Measurements from ENCODE around the gene RCAN3. TPM values are rescaled to one million over a fixed set of nuclear protein-coding genes. Genes with fewer than 3 reads are reported as not detected.

RCAN3 gene
- total RNA-seq, 1 experiment from 2014 or later = 17.5 TPM

- H3K36me3 ChIP-seq (ENCODE audit: control insufficient read depth, insufficient read depth, low read length) = no peaks in the 10 kb centered on the region
- in situ Hi-C loops (cut with HindIII; ENCODE audit: low pct_unique_long_range_greater_than_20kb, low sequenced_read_pairs) = no loop called here
Measured at GRCh38 chr1:24468685-24469316, 33.8 kb upstream of the RCAN3 start.

GRCh38 chr1:24470592-24470991, 32.0 kb upstream of the RCAN3 start:
- no peaks in the 10 kb centered on the region for H3K36me3 ChIP-seq (ENCODE audit: control insufficient read depth, insufficient read depth, low read length)
- no peak for TF ChIP-seq CTCF (IDR thresholded peaks at IDR 0.05)
- TF ChIP-seq SIN3A (IDR thresholded peaks at IDR 0.05; ENCODE audit: borderline replicate concordance, insufficient read depth, low read depth, low read length) = no peak
- TF ChIP-seq TCF7L2 (IDR thresholded peaks at IDR 0.05; ENCODE audit: low read depth, low read length) = no peak
- TF ChIP-seq POLR2AphosphoS5 (IDR thresholded peaks at IDR 0.05; ENCODE audit: low read depth, low read length) = no peak
- TF ChIP-seq REST (IDR thresholded peaks at IDR 0.05; ENCODE audit: insufficient read depth in 1 of 2, low read depth in 2 of 2, low read length in 1 of 2) = no peak
- H3K4me1 ChIP-seq (ENCODE audit: control insufficient read depth, insufficient read depth, low read length) = no peaks in the 10 kb centered on the region
- no peak overlapping the region for H3K4me3 ChIP-seq (ENCODE audit: low read depth in 2 of 2, low read length in 2 of 2)
- POLR2A ChIA-PET = no interaction called here
- H3K9me3 ChIP-seq (ENCODE audit: control insufficient read depth, insufficient read depth, low read depth, low read length) = no peaks in the 10 kb centered on the region
- in situ Hi-C loops (cut with HindIII; ENCODE audit: low pct_unique_long_range_greater_than_20kb, low sequenced_read_pairs) (no loop called here), intact Hi-C loops (cut with micrococcal nuclease; ENCODE audit: unreplicated experiment) (no loop called here)
- no TSS peak for BruUV-seq (replicated peaks)
- CTCF ChIA-PET = no interaction called here
- DNase-seq (ENCODE audit: low read depth, low spot score) = no peak
- H3K27me3 ChIP-seq (ENCODE audit: control insufficient read depth, insufficient read depth, low read length) = no peaks in the 10 kb centered on the region; the same call in 1 of the 2 replicates
- no peak for ATAC-seq
- H3K27ac ChIP-seq (ENCODE audit: low read length) = no peak overlapping the region

More at GRCh38 chr1:24468685-24469316, 33.8 kb upstream of the RCAN3 start:
- no TSS peak for BruUV-seq (replicated peaks)
- no peak overlapping the region for H3K27ac ChIP-seq (ENCODE audit: low read length)
- no peaks in the 10 kb centered on the region for H3K27me3 ChIP-seq (ENCODE audit: control insufficient read depth, insufficient read depth, low read length)
- peaks cover 2% of the 10 kb centered on the region; the same call in 1 of the 2 replicates for H3K4me1 ChIP-seq (ENCODE audit: control insufficient read depth, insufficient read depth, low read length)
- H3K9me3 ChIP-seq (ENCODE audit: control insufficient read depth, insufficient read depth, low read depth, low read length) = no peaks in the 10 kb centered on the region
- no peak for ATAC-seq
- intact Hi-C loops (cut with micrococcal nuclease; ENCODE audit: unreplicated experiment) = no loop called here
- ChIA-PET POLR2A (no interaction called here), CTCF (no interaction called here)
- DNase-seq (ENCODE audit: low read depth, low spot score) = no peak
- TF ChIP-seq POLR2AphosphoS5 (IDR thresholded peaks at IDR 0.05; ENCODE audit: low read depth, low read length) (no peak), SIN3A (IDR thresholded peaks at IDR 0.05; ENCODE audit: borderline replicate concordance, insufficient read depth, low read depth, low read length) (no peak), REST (IDR thresholded peaks at IDR 0.05; ENCODE audit: insufficient read depth in 1 of 2, low read depth in 2 of 2, low read length in 1 of 2) (no peak), CTCF (IDR thresholded peaks at IDR 0.05) (no peak), TCF7L2 (IDR thresholded peaks at IDR 0.05; ENCODE audit: low read depth, low read length) (no peak)
- H3K4me3 ChIP-seq (ENCODE audit: low read depth in 2 of 2, low read length in 2 of 2) = no peak overlapping the region
